ENCODE measurements around the gene SLC28A1. TPM values are rescaled to one million over a fixed set of nuclear protein-coding genes. Genes with fewer than 3 reads are reported as not detected.

The SLC28A1 gene
- total RNA-seq, 4 donors from 2014 or later = 0.47 TPM; not detected in 3

DNA sequence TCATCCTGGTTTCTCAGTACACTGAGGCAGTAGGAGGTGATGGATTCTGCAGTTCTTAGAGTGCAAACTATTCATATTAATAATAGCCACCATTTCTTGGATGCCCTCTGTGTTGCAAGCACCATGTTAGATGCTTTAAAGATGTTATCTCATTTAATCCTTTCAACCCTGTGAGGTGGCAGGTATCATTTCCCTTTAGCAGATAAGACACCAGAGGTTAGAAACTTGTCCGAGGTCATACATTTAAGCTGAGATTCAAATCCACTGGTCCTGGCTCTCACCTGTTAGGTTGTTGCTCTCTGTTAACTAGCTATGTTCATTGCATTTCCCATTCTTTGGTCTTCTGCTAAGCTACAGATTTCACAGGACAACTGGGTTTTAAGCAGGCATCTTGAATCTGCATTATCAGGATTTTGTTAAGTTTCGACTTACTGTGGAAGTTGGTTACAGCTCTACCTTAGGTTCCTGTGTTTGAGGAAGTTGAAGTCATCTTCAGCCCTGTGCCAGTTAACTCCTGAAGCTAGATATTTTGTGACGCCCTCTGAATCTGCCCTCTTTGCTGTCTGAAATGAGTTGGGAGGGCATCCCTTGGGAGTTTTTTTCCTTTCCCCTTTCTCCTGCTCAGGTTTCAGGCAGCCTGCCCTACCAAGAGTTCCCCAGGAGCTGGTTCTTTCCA, 103.6 kb downstream of the SLC28A1 start:
- in situ Hi-C loops (cut with MboI; ENCODE audit: low sequenced_read_pairs in 4 of 4) = no loop called here
- ATAC-seq (no peak), DNase-seq (no peak)
- intact Hi-C loops (cut with DNase I; ENCODE audit: low total_unique reads) = no loop called here
- Histone ChIP-seq H3K27ac (peak overlapping the region in 1 of 4 donors; percentile 23), H3K4me3 (no peak overlapping the region), H3K36me3 (no peaks in the 10 kb centered on the region), H3K4me1 (peaks cover 40 to 55% of the 10 kb centered on the region in 2 donors), H3K9me3 (no peaks in the 10 kb centered on the region), H3K27me3 (no peaks in the 10 kb centered on the region)
- no peak for TF ChIP-seq CTCF (IDR thresholded peaks at IDR 0.05 in 4 of 5, conservative IDR thresholded peaks at IDR 0.05 in 1 of 5)
- no peak for TF ChIP-seq POLR2A (IDR thresholded peaks at IDR 0.05)

GRCh38 chr15:84988909-84989644, 104.6 kb downstream of the SLC28A1 start:
- Histone ChIP-seq H3K4me3 (no peak overlapping the region), H3K4me1 (peaks cover 31 to 45% of the 10 kb centered on the region in 2 donors), H3K27ac (no peak overlapping the region), H3K27me3 (no peaks in the 10 kb centered on the region), H3K36me3 (no peaks in the 10 kb centered on the region), H3K9me3 (no peaks in the 10 kb centered on the region)
- DNase-seq (no peak), ATAC-seq (no peak)
- TF ChIP-seq CTCF (IDR thresholded peaks at IDR 0.05 in 4 of 5, conservative IDR thresholded peaks at IDR 0.05 in 1 of 5) (no peak), POLR2A (IDR thresholded peaks at IDR 0.05) (no peak)
- intact Hi-C loops (cut with DNase I; ENCODE audit: low total_unique reads) = no loop called here
- in situ Hi-C loops (cut with MboI; ENCODE audit: low sequenced_read_pairs in 4 of 4) = no loop called here

- Histone ChIP-seq H3K9me3 (no peaks in the 10 kb centered on the region), H3K4me3 (no peak overlapping the region), H3K36me3 (no peaks in the 10 kb centered on the region), H3K27ac (no peak overlapping the region), H3K27me3 (no peaks in the 10 kb centered on the region), H3K4me1 (peaks cover 31 to 34% of the 10 kb centered on the region in 2 donors)
- intact Hi-C loops (cut with DNase I; ENCODE audit: low total_unique reads) (no loop called here), in situ Hi-C loops (cut with MboI; ENCODE audit: low sequenced_read_pairs in 4 of 4) (no loop called here)
- DNase-seq (no peak), ATAC-seq (no peak)
- TF ChIP-seq CTCF (IDR thresholded peaks at IDR 0.05 in 4 of 5, conservative IDR thresholded peaks at IDR 0.05 in 1 of 5) = no peak
- TF ChIP-seq POLR2A (IDR thresholded peaks at IDR 0.05) = no peak
Observed at GRCh38 chr15:84990507-84990906, 106.0 kb downstream of the SLC28A1 start.

DNA sequence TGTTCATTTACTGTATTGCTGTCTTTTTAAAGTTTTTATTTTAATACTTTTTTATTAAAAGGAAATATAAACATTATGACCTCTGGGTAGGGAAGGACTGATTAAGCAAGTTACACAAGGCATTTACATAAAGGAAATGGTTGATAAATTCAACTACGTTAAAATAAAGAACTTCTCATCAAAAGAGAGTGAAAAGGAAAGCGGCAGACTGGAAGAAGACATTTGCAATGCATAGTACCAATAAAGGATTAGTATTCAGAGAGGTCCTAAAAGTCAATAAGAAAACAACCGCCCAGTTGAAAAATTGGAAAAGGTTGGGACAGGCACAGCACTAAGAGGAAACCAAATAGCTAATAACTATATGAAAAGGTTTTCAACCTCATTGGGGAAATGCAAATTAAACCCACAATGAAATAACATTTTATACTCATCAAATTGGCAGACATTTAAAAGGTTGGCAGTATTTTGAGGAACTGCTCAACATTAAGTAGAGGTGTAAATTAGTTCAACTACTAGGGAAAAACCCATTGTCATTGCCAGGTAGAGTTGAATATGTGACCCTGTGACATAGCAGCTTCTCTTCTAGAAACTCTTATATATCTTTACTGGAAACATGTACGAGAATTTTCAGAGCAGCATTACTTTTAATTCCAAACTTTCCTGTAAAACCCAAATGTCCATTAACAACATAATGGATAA, 106.7 kb downstream of the SLC28A1 start:
- intact Hi-C loops (cut with DNase I; ENCODE audit: low total_unique reads) = no loop called here

More for the DNA sequence above, 106.7 kb downstream of the SLC28A1 start:
- TF ChIP-seq POLR2A (IDR thresholded peaks at IDR 0.05) (no peak), CTCF (IDR thresholded peaks at IDR 0.05 in 4 of 5, conservative IDR thresholded peaks at IDR 0.05 in 1 of 5) (no peak)
- Histone ChIP-seq H3K4me3 (no peak overlapping the region), H3K36me3 (no peaks in the 10 kb centered on the region), H3K27ac (no peak overlapping the region), H3K9me3 (no peaks in the 10 kb centered on the region), H3K27me3 (no peaks in the 10 kb centered on the region), H3K4me1 (peaks cover 31 to 34% of the 10 kb centered on the region in 2 donors)
- ATAC-seq = no peak
- DNase-seq = no peak
- in situ Hi-C loops (cut with MboI; ENCODE audit: low sequenced_read_pairs in 4 of 4) = no loop called here

All from gastrocnemius medialis (tissue), 4 donors.